ENCODE results near the gene MT1G.
"Not testable (repeated sequence)": the region's sequence is repeated elsewhere in the genome, so short reads cannot be mapped to it uniquely, and the experiment has no call there.

Gene MT1G

GRCh38 chr16:56684256-56684925 is 16.5 kb upstream of the MT1G start:
- no peak for DNase-seq

GRCh38 chr16:56683424-56684172 is 15.7 kb upstream of the MT1G start:
- DNase-seq: no peak

DNA sequence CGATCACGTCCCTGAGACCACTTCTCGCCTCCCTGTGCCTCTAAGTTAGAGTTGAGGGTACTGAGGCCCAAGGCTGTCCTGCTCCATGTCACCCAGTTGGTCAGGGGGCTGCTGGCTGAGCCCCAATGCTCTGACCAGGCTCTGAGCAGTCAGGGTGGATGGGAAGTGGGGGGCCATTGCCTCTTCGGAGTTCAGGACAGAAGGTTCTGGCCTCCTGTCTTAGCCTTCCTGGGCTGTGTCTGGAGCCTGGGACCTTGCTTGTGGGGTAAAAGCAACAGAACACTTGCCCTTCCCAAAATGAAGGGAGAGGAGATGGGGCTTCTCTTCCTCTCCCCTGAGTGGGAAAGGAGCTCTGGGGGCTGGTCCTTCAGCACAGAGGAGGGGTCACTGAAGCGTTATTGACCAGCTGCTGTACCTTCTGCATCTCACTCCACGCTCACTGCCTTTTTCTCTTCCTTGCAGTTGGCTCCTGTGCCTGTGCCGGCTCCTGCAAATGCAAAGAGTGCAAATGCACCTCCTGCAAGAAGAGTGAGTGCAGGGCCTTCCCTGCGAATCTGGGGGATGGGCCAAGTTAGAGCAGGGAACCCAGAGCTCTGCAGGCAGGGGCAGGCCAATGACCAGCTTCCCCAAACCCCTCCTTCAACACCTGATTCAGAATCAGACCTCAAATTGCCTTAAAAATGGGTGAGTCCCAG is 15.0 kb upstream of the MT1G start:
- DNase-seq: no peak

GRCh38 chr16:56681939-56682702 is 14.3 kb upstream of the MT1G start, which contains the start of gene MT1X:
Gene MT1X, plus strand, starts transcription at chr16:56682470. Its CDS starts 71 bp downstream, at chr16:56682541.
- peak; percentile 77 to 84 (median 80) for DNase-seq

DNA sequence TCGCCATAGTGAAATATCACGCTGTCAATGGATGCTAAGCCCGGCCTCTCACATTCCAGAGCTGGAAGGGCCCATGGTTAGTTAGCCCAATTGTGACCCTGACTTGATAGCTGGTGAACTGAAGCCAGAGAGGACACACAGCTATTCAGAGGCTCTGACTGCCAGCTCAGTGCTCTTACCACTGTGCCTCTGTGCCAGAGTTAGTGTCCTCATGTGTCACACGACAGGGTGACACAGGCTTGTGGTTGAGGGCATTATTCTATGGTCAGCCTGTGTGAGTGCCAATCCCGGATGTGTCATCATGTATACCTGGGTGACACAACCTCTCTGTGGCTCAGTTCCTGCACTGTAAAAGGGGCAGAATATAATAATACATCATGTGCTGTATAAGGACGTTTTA is 12.0 kb upstream of the MT1G start:
- no peak for DNase-seq

DNA sequence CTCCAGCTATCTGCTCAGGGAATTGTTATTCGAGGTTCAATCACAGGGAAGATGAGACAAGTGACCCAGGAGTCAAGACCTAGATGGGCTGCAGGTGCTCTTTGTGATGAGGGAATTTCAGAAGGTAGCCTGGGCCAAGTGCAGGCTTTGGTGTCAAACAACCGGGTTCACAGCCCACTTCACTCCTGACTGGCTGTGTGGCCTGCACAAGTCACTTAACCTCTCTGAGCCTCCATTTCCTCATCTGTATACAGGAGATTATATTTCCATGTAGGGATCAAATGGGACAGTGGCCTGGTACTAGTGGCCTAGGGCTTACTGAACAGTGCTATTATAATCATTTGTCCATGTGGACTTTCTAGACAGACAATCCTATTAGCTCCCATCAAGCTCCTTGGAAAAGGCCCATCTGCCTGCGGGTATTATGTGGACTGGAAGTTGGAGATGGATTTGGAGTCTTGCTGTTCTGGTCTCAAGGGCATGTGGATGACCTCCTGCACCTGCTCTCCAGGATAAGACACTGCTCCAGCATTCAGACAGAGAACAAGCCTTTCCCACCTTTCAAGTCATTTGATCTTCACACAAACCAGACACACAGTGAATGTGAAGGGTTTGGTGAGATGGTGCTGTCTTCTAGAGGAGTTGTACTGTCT is 11.3 kb upstream of the MT1G start:
- no peak for DNase-seq

- no peak for DNase-seq
Measured at GRCh38 chr16:56677474-56677873, 9.6 kb upstream of the MT1G start.

- DNase-seq: no peak
Measured at GRCh38 chr16:56675685-56676210, 7.9 kb upstream of the MT1G start.

DNA sequence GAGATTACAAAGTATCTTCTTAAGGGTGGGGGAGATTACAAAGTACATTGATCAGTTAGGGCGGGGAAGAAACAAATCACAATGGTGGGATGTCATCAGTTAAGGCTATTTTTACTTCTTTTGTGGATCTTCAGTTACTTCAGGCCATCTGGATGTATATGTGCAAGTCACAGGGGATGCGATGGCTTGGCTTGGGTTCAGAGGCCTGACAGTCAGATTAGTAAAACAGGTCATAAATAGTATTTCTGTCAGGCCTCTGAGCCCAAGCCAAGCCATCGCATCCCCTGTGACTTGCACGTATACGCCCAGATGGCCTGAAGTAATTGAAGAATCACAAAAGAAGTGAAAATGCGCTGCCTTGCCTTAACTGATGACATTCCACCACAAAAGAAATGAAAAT is 6.7 kb upstream of the MT1G start:
- not testable (repeated sequence) for DNase-seq

- DNase-seq: no peak
Measured at GRCh38 chr16:56673921-56674320, 6.1 kb upstream of the MT1G start.

DNA sequence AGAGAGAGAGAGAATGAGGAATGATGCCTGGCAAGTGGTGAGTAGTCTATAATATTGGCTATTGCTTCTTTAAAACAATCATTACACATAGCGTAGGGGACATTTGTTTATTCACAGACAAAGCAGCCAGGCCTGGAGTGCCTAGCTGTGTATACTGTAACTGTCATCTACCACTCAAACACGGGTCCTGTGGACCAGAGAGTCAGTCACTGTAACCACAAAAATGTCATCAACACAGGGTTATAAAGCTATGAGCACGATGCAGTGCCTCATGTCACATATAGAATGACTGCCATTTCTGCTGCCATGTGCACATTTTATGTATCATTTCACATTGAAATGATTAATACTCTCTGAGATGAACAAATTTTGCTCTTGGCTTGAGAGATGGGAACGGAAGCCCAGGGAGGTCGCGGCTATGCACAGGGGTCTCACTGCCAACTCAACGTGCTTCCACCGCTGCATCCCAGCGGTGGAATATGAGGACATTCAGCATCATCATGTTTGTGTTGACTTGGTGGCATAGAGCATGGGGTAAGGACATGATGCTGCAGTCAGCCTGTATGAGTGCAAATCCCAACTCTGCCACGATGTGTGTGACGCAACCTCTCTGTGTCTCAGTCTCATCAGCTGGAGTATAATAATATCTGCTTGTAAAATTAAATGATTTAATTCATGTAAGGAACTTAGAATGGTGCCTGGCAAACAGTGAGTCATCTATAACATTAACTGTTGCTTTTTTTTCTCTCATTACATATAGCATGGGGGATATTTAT is 5.1 kb upstream of the MT1G start:
- DNase-seq: peak in 1 of 3 experiments; percentile 25

GRCh38 chr16:56672171-56672570 is 4.3 kb upstream of the MT1G start:
- DNase-seq: not testable (repeated sequence)

- not testable (repeated sequence) for DNase-seq
Measured at GRCh38 chr16:56671691-56672090, 3.8 kb upstream of the MT1G start.

GRCh38 chr16:56670620-56670934 is 2.7 kb upstream of the MT1G start:
- no peak for DNase-seq

- no peak for DNase-seq
Measured at GRCh38 chr16:56669840-56670619, 2.2 kb upstream of the MT1G start.

DNA sequence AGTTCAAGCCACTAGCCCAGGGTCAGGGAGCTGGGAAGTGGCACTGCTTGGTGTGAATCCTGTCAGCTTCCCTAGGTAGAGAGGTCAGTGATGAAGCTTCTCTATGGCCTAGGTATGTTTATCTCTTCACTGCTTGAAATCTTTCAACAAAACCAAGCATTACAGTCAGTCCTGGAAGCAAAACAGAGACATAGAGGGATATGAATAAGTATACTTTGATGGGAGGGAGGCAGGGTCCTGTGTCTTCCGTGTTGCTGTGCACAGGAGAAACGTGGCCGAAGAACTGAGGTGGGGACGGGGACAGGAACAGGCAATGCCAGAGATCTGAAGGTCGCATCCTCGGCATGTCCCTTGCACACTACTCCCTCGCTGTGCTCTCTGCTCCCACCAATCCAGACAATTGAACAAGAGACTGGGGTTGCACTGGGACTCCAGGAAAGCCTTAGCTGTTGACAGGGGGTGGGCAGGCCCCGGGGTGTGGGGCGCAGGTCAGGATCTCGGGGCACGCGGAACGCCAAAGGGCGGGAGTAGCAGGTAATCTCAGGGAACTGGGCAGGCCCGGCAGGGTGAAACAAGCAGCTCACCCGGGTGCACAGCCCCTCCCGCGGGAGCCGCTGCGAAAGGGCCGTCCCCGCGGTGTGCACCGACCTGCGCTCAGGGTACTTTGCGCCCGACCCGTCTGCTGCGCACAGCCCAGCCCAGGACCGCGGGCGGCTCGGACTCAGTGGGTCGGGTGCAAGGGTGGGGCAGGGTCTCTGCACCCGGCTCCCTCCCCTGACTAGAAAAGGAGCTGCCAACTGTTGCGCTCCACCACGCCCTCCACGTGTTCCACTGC is 1.4 kb upstream of the MT1G start, which contains the start of gene MT1H:
MT1H (plus strand) TSS at position 810 of the 835 bp plus-strand sequence. CDS start 71 bp downstream, outside the sequence.
- DNase-seq: no peak

DNA sequence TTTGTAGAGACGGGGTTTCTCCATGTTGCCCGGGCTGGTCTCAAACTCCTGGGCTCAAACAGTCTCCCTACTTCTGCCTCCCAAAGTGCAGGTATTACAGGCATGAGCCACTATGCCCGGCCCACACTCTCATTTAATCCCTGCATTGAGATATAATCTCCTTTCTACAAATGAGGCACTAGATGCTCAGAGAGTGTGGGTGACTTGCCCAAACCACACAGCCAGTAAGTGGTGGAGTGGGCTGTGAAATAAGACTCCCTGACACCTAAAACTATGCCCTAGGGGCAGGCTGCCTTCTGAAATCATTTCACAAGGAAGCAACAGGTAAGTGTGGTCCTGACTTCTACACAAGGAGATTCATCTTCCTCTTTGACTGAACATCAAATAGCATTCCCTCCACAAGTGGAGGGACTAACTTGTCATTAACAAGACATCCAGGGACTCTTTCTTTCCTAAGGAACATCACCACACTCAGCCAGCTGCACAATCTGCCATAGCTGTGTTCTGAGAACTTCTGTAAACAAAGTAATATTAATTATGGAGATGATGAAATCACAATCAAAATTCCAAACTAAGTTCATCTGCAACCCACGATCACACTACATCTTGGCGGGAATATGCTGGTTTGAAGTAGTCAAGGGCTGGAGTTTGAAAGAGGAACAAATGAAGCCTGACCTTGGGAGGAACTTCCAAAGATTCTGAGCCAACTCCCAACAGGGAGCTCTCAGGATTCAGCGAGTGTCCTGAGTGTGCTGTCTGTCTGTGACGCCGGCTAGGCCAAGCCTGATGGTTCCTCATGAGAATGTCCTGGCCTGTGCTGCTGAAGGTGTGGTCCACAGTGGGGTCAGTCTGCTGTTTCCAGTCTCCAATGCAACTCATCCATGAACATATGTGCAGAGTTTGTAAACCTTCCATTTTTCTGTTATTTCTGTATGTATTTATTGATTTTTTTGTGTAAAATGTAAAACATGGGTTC is 2.3 kb downstream of the MT1G start:
- DNase-seq: not testable (repeated sequence)

DNA sequence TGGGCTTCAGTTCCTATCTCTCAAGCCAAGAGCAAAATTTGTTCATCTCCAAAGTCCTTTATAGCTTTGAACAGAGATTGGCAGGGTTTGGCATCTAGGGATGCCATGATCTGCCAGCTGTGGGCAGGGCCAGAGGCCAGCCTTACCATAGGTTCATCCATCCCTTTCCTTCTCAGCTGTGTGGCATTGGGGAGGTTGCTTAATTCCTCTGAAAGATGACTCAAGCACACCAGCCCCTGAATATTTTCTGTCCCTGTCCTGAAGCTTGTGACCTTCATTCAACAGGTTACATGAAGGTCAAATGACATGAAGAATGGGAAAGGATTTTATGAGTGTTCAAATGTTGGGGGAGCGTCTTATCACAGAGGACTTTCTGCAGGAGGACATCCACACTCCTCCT is 3.4 kb downstream of the MT1G start:
- DNase-seq: no peak
